Measurements from ENCODE around the gene ATG2B.
"Not testable (repeated sequence)": the region's sequence is repeated elsewhere in the genome, so short reads cannot be mapped to it uniquely, and the experiment has no call there.

ATG2B gene

DNA sequence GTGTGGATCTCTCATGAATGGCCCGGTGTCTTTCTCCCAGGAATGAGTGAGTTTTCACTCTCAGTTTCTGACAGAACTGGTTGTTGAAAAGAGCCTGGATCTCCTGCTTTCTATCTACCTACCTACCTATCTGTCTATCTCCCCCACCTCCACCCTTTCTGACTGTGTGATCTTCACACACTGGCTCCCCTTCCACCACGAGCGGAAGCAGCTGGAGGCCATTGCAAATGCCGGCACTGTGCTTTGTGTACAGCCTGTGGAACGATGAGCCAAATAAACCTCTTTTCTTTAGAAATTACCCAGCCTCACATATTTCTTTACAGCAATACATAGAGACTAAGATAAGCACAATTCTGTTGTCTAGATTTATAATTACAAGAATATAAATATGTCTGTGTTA, 7.4 kb upstream of the ATG2B start:
- no peak for DNase-seq

DNA sequence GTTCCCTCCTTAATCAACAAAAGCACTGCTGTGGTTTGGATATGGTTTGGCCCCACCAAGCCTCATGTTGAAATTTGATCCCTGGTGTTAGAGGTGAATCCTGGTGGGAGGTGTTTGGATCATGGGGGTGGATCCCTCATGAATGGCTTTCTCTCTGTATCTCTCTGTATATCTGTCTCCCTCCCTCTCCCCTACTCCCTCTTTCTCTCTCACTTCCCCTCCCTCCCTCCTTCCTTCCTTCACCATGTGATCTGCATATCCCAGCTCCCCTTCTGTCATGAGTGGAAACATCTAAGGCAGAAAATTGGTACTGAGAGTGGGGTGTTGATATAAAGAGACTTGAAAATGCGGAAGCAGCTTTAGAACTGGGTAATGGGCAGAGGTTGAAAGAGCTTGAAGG, 5.4 kb upstream of the ATG2B start:
- no peak for DNase-seq

DNA sequence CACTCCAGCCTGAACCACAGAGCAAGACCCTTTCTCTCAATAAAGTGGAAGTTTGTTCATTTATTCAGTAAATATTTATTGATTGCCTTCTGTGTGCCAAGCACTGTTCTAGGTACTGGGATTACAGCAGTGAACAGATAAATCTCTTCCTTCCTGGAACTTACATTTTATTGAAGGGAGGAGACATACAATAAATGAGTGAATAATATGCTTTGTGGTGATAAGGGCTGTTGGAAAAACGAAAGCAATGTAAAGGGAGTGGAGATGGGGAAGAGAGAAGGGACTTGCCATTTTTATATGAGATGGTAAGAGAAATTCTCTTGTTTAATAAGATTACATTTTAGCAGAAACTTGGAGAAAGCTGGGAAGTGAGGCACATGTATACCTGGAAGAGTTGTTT, 1.8 kb upstream of the ATG2B start:
- no peak for DNase-seq

DNA sequence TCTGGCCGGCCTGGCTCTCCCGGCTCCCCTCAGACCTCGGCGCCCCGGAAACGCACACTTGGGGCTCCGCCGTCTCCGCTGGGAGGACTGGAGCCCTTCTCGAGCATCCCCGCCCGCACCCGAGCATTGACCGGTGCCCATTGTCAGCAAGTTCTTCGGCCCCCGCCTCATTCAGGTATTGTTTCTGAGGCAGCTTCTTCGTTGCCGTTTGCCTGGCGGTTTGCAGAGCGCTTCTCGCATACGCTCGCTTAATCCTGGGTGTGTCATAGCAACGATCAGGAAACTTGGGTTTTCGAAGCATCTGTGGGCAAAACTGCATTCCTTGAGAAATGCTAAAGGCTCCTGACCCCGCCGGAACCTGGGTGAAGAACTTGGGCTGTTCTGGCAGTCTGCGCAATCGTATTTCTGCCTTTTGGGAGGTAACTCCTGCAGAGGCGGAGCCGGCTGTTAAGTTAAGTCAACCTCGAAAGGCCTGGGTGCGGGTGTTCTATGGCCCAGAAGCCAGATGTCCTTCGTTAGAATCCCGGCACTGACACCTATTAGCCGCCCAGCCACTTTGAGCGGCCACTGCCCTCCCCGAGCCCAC, 703 bp upstream of the ATG2B start:
- DNase-seq: no peak

DNA sequence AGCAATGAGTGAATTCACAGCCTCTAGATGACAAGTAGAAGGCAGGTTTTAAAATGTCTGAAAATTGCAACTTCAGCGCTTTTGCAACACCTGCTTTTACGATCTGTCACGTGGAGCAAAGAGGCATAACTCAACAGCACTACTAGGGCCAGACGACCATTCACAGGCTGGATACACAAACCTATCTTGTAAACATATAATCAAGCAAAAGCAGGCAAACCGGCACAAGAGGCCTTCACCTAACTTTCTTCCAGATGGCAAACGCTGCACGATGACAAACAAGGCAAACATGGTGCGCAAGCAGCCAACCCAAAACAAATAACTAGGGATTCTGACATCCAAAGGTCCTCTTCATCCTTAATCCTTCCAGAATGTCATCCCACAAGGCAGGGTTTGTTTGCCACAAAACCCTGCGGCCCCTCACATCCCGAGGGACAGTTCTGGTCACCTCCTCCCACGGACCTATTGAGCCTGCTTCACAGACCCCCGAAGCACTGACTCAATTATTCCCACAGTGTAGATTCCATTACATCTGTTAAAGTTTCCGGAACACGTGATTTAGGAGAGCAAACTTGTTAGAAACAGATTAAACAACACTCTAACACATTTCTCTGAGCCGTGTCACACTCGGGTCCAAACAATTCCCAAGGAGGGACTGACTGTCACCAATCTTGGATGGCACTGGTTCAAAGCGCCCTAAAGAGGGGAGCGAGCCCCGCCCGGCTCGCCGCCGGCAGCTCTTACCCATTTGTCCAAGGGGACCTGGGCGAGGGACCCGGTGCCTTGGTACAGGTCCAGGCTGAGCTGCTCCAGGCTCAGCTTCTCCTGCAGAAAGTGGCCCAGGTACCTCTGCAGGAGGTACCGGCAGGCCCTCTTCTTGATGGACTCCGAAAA, 823 bp downstream of the ATG2B start:
- no peak for DNase-seq

DNA sequence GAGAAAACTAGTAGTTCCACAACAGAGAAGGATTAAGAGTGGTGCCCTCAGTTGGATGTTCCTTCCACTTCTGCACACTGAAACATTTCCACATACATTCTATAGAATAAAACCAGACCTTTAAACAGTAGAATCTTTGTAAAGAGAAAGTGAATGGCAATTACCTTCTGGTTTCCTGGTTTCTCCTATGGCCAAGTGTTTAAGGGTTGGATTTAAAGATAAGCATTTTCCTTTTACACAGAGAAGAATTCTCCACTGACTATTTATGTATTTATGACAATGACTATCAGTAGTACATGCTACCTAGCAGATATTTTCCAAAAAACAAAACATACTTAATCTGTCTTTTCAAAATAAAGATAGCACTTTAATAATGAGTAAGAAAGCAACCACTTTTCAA, 3.2 kb downstream of the ATG2B start:
- no peak for DNase-seq

DNA sequence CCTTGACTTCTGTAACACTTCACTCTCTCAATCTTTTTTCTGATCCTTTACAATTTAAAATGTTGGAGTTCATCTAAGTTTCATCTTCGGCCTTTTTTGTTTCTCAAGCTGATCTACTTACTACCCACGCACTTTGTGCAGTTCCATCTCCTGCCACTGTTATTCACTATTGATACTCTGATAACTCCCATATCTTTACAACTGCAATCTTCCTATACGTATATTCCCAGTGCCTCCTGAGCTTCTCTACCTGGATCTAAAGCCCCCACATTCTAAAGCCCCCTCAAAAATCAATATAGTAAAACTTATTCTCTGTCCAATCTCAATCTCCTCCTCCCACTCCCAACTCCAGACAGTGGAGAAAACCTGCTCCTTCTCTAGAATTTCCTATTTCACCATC, 5.9 kb downstream of the ATG2B start:
- no peak for DNase-seq

DNA sequence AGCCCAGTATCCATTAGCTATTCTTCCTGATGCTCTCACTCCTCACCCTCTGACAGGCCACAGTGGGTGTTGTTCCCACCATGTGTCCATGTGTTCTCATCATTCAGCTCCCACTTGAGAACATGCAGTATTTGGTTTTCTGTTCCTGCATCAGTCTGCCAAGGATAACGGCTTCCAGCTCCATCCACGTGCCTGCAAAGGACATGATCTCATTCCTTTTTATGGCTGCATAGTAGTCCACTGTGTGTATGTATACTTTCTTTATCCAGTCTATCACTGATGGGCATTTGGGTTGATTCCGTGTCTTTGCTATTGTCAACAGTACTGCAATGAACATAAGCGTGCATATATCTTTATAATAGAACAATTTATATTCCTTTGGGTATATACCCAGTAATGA, 8.9 kb downstream of the ATG2B start:
- DNase-seq: no peak

DNA sequence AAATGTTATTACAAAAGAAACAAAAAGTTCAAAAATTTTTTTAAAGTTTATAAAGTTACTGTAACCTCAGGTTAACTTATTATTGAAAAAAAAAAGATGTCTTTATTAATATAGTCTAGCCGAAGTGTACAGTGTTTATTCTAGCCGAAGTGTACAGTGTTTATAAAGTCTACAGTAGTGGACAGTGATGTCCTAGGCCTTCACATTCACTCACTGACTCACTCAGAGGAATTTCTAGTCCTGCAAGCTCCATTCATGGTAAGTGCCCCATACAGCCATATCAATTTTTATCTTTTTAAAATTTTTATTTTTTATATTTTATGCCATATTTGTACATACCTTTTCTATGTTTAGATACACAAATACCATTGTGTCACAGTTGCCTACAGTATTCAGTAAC, 10.4 kb downstream of the ATG2B start:
- DNase-seq: no peak

DNA sequence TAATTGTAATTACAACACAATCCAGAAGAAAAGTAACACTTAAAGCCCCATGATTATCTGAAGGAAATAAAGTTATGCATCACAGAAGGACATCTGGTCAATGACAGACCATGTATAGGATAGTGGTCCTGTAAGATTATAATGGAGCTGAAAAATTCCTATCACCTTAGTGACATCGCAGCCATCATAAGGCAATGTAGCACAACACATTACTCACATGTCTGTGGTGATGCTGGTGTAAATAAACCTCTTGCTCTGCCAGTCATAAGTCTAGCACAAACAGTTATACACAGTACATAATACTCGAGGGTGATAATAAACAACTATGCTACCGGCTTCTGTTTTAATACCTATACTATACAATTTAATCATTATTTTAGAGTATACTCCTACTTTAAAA, 11.2 kb downstream of the ATG2B start:
- no peak for DNase-seq

DNA sequence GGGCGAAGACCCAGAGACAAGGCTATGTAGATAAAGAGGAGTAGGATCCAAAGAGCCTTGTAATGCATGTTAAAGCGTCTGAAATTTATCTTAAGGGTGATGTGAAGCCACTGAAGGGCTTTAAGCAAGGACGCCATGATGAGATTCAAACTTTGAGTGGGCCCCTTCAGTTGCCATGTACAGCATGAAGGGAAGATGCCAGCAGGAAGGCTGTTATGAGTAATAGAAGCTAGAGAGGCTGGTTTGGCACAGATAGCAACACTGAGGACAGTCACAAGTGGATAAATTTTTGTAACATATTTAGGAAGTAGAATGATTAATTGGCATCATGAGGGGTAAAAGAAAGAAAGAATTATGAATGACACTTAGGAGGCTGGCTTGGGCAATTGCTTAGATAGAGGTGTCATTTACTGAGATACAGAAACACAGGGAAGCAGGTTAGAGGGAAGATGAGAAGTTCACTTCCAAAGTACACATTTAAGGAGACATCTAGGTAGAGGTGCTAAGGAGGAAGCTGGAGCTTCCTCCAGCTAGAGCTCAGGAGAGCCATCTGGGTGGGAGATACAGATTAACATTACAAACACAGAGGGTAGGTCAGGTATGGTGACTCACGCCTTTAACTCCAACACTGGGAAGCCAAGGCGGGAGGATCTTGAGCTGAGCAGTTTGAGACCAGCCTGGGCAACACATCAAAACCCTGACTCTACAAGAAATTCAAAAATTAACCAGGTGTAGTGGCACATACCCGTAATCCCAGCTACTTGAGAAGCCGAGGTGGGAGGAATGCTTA, 13.7 kb downstream of the ATG2B start:
- DNase-seq: no peak

DNA sequence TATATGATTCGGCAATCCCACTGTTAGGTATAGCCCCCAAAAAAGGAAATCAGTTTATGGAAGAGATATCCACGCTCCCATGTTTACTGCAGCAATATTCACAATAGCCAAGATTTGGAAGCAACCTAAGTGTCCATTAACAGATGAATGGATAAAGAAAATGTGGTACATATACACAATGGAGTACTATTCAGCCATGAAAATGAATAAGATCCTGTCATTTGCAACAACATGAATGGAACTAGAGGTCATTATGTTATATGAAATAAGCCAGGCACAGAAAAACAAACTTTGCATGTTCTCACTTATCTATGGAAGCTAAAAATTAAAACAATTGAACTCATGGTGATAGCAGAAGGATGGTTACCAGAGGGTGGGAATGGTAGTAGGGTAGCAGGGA, 15.2 kb downstream of the ATG2B start:
- not testable (repeated sequence) for DNase-seq

DNA sequence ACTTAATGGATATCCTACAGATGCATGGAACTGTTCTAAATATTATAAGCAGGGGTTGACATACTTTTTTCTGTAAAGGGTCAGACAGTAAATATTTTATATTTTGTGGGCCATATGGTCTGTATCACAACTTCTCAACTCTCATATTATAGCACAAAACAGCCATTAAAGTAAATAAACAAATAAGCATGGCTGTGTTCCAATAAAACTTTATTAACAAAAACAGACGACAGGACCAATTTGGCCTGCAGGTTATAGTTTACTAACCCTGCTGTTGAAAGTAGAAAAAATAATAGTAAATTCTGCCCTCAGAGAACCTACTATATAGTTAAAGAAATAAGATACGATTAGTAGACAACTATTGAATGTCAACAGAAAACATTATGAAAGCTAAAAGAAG, 17.5 kb downstream of the ATG2B start:
- no peak for DNase-seq

DNA sequence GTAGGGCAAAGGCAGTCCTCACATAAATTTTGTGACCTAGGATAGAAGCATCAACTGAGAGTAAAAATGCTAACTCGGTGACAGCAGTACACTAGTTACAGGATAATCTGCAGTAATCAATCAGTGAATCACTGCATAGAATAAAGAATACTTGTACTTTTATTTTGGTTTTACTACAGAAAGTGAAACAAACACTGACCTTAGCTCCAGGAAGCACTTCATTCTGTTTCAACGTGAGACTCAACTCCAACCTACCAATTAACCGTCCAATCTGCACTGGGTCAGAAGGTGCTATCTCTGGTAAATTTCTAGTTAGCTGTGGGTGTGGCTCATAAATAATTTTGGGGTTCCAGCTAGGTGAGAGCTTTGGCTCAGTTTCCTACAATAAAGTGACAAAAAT, 21.8 kb downstream of the ATG2B start:
- no peak for DNase-seq

DNA sequence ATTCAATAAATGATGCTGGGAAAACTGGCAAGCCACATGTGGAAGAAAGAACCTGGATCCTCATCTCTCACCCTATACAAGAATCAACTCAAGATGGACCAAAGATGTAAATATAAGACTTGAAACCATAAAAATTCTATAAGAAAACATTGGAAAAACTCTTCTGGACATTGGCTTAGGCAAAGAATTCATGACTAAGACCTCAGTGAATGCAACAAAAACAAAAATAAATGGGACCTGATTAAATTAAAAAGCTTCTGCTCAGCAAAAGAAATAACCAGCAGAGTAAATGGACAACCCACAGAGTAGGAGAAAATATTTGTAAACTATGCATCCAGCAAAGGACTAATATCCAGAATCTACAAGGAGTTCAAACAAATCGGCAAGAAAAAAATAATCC, 24.6 kb downstream of the ATG2B start:
- no peak for DNase-seq

DNA sequence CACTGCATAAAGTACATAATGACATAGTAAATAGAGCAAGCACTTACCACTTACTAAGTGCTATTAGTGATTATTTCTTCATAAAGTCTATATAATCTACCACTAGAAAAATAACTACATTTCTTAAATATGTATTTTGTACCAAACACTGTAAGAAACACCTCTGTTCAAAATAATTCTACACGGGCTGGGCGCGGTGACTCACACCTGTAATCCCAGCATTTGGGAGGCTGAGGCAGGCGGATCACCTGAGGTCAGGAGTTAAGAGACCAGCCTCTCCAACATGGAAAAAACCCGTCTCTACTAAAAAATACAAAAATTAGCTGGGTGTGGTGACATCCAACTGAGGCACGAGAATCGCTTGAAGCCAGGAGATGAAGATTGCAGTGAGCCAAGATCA, 38.9 kb downstream of the ATG2B start:
- no peak for DNase-seq

DNA sequence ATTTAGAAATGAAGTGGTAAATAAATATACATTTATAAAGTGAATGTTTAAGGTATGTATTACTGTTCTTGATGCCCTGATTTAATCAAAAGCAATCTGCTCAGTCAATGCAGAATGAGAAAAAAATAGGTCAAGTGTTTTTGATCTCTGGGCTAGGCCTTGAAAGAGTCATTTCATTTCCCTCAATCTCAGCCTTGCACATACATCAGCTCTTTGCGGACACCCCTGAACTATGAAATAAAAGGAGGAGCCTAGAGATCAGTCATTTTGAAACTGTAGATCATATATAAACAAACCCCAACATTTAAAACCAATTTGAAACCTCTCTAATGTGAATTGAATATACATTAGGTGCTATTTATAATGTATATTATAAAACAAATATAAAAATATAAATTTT, 42.5 kb downstream of the ATG2B start:
- DNase-seq: no peak

DNA sequence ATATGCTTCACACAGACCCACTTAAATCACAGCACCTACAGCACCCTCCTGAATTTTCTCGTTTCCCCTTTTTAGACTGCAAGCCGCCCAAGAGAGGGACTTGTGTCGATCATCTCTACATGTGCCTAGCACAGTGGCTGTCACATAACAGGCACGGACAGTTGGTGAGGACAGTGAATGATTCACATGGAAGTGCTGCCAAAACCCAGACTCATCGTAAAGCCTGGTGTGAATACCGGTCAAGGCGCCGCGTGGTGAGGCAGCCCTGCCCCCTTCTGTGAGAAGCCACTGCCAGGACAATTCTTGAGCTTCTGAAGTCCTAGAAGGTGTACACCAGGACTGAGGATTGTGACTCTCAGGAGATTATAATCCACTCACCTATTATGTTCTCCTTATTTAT, 44.3 kb downstream of the ATG2B start:
- no peak for DNase-seq

DNA sequence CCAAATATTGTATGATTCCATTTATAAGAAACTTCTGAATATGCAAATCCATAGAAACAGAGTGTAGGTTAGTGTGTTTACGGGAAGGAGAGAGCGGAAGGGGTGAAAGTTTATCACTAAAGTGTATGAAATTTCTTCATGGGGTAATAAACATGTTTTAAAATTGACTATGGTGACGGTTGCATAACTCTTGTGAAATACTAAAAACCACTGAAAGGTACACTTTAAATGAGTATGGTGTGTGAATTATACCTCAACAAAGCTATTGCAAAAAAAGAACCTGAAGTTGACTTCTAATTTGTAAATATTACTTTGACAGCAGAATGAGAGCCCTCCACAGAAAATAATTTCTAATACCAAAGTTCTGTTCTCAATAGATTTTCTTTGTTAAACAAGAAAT, 47.1 kb downstream of the ATG2B start:
- no peak for DNase-seq

DNA sequence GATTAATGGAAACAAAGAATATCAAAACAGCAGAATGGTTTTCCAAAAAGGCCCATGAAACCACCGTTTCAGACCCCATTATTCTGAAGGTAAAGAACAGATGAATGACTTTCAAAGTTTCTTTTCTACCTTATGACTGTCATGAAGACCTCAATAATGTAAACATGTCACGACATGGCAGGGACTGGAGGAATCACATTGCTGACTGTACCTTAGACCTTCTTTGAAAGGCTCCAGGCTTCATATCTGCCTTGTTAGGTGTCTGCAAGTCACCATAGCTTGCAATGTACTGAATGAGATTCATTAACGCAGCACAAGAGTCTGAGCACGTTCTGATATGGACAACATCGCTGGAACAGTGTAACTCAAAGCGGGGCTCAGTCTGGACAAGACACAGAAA, 52.2 kb downstream of the ATG2B start:
- DNase-seq: no peak

DNA sequence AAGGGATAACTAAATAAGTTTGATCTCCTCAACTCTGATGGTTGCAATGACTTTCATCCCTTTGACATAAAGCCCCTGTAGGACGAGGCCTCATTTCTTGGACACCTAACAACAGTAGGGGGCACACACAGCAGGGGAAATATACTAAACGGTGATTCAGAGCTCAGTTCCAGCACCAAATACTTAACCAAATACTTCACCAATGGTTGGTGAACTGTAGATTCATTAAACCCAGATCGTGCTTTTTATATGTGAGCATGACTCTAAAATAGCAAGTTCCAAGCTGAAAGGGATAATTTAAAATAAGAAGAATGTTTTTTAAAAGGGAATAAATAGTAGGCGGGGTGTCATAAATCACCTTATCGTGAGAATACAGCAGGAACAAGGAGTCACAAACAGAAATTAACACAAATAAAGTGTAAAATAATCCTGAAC, 53.2 kb downstream of the ATG2B start:
- DNase-seq: no peak

DNA sequence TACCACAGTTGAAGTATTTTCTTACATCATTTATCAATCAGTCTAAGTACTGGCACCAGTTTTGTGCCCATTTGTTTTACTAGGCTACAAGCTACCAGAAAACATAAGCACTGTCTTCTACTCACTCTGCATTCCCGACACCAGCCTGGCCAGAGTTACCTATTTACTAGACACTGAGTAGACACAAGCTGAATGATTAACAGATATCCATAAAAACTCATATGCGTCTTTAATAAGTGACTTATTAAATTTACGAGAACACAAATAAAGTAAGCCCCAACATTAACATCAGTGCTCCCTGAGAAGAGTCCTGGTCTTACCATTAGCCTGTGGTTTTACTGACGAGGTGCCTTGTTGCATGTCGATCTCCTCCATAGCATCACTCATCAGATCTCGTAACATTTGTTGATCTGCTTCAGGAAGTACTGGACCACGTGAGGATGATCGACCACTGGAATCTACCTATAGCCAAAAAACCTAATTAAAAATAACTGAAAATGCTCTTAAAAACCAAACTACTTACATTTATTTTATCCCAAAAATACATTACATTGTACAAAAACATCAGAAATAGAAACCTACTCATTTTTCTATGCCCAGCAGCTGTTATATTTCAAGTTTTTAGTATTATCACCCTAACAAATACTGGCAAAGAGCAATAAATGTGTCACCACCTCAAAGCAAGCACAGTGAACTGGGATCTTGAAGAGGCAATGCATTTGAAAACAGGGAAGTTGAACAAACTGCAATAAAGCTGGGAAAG, 53.8 kb downstream of the ATG2B start:
- DNase-seq: no peak

DNA sequence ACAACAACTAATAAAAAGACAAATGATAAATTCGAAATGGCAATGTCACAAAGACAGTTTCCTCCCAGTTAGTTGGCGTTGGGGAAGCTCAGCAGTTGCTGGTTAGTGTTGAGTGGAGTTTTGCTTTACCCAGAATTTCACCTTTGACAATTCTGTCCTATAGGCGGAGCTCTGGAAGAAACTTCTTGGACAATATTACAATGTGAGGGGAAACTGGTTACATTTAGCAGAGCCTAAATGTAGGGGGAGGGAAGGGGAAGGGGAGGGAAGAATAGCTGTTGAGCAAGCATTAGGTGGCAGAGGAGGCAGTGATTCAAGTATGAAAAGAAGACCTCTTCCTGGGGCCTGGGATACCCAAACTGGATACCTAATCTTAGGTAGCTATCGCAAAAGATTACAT, 55.7 kb downstream of the ATG2B start:
- DNase-seq: no peak

Data from NCI-H446 treated with DMSO at 0.1 percent for 48 hours (cell line).